Upper lobe of left lung (tissue), 4 donors: Measurements from ENCODE around the gene POMC.

ENCODE experiments used
- EP300 ChIP-seq, 4 donors: sonication (generic); formaldehyde crosslinking; IDR thresholded peaks; one replicate each; pipeline ENCODE4 v1.5.1; 2017; ENCODE audit warnings: antibody characterized with exemption in 4 of 4, control low read depth in 2 of 4
- POLR2A ChIP-seq, 4 donors: fragments of 450-650 bp; IDR thresholded peaks; one replicate each; pipeline ENCODE4 v1.5.1; 2016 to 2017; ENCODE audit warnings: antibody characterized with exemption in 4 of 4, mild to moderate bottlenecking in 2 of 4
- POLR2AphosphoS5 ChIP-seq, 2 donors: sonication (generic); formaldehyde crosslinking; IDR thresholded peaks; one replicate each; pipeline ENCODE4 v1.5.1; 2017; ENCODE audit warnings: antibody characterized with exemption in 2 of 2
- TF ChIP-seq, protein P1 (sequence below), 6 experiments: fragments of 450-650 bp in 4 of 6; fragments of 200-600 bp in 2 of 6; sonication (generic) in 2 of 6; IDR thresholded peaks; one replicate each; pipeline ENCODE4 v1.5.1; 2016 to 2019; ENCODE audit warnings: antibody characterized with exemption in 6 of 6

- TF ChIP-seq, protein P1, sequence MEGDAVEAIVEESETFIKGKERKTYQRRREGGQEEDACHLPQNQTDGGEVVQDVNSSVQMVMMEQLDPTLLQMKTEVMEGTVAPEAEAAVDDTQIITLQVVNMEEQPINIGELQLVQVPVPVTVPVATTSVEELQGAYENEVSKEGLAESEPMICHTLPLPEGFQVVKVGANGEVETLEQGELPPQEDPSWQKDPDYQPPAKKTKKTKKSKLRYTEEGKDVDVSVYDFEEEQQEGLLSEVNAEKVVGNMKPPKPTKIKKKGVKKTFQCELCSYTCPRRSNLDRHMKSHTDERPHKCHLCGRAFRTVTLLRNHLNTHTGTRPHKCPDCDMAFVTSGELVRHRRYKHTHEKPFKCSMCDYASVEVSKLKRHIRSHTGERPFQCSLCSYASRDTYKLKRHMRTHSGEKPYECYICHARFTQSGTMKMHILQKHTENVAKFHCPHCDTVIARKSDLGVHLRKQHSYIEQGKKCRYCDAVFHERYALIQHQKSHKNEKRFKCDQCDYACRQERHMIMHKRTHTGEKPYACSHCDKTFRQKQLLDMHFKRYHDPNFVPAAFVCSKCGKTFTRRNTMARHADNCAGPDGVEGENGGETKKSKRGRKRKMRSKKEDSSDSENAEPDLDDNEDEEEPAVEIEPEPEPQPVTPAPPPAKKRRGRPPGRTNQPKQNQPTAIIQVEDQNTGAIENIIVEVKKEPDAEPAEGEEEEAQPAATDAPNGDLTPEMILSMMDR (IDR thresholded peaks at IDR 0.05) = no peak
- no peak for TF ChIP-seq POLR2AphosphoS5 (IDR thresholded peaks at IDR 0.05)
- TF ChIP-seq POLR2A (IDR thresholded peaks at IDR 0.05) = no peak
- no peak for TF ChIP-seq EP300 (IDR thresholded peaks at IDR 0.05)
These were observed 36.1 kb downstream of the POMC start for GRCh38 chr2:25132299-25132635.
